Measurements from ENCODE around the gene SH3GL1.

DNA sequence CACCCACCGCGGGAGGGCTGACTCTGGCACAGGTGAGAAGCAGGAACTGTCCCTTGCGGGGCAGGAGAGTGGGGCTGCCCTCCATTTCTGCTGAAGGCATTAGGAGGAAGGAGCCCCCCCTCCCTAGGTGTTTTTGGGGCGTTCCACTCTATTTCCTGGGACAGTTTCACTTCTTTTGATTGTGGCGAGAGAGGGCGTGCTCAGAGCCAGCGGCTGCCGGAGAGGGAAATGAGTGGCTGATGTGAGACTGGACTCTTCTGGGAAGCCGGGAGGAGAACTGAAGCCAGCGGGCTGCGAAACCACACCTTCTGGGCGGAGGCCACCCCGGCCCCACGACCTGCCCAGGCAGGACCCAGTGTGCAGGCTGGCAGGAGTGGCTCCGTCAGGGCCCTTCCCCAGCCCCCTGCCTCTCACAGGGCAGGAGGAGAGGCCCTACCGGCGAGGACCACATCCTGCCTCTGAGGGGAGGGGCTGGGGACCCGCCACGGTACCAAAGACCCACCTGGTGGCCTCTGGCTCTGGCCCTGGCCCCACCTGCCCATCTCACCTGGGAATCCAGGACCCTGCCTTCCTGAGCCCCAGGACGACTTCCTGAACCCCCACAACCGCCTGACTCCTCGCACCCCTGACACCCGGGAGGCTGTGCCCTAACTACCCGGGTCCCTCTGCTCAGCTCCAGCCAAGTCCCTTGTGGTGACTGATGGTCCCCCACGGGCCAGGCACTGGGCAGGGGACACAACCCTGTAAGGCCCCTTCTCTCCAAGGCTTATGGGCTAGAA lies 31.0 kb downstream of the SH3GL1 start:
- TF ChIP-seq SP1 (IDR thresholded peaks at IDR 0.05) (no peak), SUZ12 (IDR thresholded peaks at IDR 0.05) (no peak), FOXA1 (IDR thresholded peaks at IDR 0.05) (no peak), ARNT (IDR thresholded peaks at IDR 0.05) (no peak), ELF4 (IDR thresholded peaks at IDR 0.05) (no peak)

All from HEK293T (cell line).